Measurements from ENCODE around the gene DNASE2B.

DNASE2B gene, protein sequence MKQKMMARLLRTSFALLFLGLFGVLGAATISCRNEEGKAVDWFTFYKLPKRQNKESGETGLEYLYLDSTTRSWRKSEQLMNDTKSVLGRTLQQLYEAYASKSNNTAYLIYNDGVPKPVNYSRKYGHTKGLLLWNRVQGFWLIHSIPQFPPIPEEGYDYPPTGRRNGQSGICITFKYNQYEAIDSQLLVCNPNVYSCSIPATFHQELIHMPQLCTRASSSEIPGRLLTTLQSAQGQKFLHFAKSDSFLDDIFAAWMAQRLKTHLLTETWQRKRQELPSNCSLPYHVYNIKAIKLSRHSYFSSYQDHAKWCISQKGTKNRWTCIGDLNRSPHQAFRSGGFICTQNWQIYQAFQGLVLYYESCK

DNA sequence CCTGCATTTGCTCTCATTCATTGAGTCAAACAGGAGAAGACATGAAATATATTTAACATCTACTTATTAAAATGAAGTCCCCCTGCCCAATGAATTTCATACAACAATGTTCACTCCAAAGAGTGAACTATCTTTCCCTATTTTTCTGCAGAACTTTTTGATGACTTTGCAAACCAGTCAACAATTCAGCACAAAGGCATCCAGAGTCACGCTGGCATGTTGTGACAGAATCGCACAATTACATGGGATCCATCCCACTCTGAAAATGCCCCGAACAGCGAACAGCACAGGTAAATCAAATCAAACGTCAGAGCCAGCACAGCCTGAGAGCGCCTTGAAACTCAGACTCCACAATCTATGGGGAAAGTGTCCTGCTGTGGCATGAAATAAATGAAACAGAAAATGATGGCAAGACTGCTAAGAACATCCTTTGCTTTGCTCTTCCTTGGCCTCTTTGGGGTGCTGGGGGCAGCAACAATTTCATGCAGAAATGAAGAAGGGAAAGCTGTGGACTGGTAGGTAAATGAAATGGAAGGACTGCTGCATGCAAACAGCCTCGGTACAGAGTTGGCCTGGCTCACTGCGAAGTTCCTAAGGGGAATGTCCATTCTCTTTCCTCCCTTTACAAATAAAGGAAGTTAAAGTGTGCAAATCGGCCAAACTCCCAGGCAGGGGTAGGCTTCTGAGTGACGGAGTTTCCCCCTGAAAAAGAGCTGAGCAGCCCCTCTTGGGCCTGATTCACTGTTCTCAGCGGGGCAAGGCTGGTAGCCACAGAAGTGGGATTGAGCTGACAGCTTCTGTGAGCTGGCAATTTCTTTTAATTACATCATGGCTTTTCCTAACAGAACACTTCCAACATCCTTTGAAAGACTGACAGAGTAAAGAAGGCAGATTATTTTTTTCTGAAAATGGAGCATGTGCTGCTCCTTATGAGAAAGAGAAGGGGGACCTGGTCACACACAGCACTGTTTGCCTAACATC, at the start of gene DNASE2B:
TSS of gene DNASE2B (plus strand) at position 310 of the 981 bp plus-strand sequence. CDS start at position 391, 81 bp downstream.
- H3K9me3 Mint-ChIP-seq = no peaks in the 10 kb centered on the region
- H3K36me3 Mint-ChIP-seq (ENCODE audit: low read depth) = no peaks in the 10 kb centered on the region
- no peak within 1 kb of the TSS for H3K27ac Mint-ChIP-seq

DNA sequence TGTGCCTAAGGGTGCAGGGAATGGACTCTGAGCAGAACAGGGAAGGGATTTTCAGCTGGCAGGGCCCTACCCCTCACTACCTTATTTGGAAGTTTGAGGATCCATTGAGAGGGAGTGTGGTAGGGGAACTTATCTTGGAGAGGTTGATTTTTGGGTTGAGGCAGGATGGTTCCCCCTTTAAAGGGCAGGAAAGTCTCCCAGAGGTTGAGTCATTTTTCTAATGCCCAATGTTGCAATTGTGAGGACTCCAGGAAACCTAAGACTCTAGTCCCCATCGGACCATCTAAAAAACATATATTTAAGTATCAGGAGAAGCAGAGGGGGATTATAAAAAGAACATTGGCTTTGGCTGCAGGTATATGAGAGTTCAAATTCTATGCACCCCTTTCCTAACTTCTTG, 49.5 kb upstream of the DNASE2B start:
- Mint-ChIP-seq H3K27me3 (peaks cover 3% of the 10 kb centered on the region), H3K36me3 (ENCODE audit: low read depth) (no peaks in the 10 kb centered on the region), H3K4me1 (ENCODE audit: low read depth) (peaks cover 1% of the 10 kb centered on the region), H3K4me3 (no peak overlapping the region), H3K27ac (no peak overlapping the region), H3K9me3 (no peaks in the 10 kb centered on the region)
- DNase-seq = no peak

More for the DNA sequence above, at the start of gene DNASE2B:
- Mint-ChIP-seq H3K27me3 (no peaks in the 10 kb centered on the region), H3K4me3 (no peak within 1 kb of the TSS), H3K4me1 (ENCODE audit: low read depth) (no peaks in the 10 kb centered on the region)
- DNase-seq = no peak

DNA sequence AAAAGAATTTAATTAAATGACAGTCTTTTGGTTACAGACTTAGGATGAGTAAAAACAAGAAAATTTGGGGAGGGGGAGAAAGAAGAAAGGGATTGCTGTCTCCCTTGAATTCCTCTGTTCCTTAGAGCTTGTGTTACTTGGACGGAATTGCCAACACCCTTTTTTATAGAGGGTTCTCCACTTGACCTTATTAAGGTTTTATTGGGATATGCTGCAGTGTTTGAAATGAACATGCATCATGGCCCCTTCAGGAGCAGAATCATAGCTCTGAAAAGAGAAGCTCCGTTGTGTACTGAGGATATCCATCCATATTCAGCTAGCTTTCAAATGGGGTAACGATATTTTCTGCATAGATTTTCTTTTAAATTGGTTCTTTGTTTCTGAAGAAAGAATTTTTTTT, 48.2 kb upstream of the DNASE2B start:
- H3K4me3 Mint-ChIP-seq = no peak overlapping the region
- H3K9me3 Mint-ChIP-seq = no peaks in the 10 kb centered on the region
- H3K27ac Mint-ChIP-seq = no peak overlapping the region
- H3K4me1 Mint-ChIP-seq (ENCODE audit: low read depth) = peaks cover 1% of the 10 kb centered on the region
- no peaks in the 10 kb centered on the region for H3K36me3 Mint-ChIP-seq (ENCODE audit: low read depth)
- no peak for DNase-seq
- H3K27me3 Mint-ChIP-seq = peaks cover 3% of the 10 kb centered on the region

DNA sequence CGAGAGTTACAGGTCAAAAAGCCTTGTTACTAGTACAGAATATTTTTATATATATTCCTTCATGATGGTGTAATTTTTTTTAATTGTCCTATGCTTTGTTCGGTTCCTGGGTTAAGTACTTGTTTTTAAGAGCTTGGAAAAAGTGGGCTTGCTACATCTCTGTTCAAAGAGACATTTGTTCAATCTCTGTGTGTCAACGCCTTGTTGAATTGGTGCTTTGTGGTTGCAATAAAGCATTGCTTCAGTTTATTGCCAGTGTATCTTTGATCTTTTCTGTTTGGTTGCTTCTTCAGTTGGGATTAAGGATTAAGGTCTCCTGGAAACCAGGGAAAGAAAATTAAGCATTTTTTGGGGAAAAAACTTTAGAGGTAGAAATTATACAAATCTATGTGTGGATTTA, 47.7 kb upstream of the DNASE2B start:
- no peaks in the 10 kb centered on the region for H3K36me3 Mint-ChIP-seq (ENCODE audit: low read depth)
- DNase-seq = no peak
- no peaks in the 10 kb centered on the region for H3K9me3 Mint-ChIP-seq
- H3K4me3 Mint-ChIP-seq = no peak overlapping the region
- H3K27ac Mint-ChIP-seq = no peak overlapping the region
- peaks cover 3% of the 10 kb centered on the region for H3K27me3 Mint-ChIP-seq
- peaks cover 1% of the 10 kb centered on the region for H3K4me1 Mint-ChIP-seq (ENCODE audit: low read depth)

DNA sequence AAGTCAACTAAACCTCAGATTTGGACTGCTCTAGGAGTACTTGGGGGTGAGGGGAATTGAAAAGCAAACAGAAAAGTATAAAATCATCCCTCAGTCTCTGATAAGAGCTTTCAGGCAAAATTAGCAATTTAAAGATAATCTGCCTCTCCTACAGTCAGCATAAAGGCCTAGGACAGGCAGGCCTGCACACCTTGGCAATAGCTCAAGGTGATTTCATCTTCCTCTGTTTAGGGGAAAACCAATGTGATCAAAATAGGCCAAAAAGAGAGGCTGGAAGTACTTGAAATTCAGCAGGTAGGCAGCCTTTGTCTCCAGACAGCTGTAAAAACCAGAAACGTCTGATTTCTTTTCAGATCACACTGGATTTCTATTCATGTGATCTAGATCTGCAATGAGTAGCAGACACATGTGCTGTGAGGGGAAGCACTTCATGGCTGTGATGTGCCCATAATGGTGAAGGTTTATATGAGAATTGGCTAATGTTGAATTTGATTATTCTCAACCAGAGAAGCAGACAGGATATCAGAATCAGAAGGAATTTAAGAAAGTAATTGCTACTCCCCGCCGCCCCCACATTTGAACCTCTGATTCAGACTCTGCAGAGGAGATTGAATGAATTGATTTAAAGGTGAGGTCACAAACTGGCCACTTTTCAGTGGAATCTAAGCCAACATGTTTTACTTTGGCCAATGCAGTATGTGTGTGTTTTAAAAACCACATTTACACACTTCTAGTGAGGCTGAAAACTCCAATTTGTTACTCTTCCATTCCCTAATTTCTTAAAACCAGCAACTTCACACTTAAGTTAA, 45.8 kb upstream of the DNASE2B start:
- Mint-ChIP-seq H3K27ac (no peak overlapping the region), H3K36me3 (ENCODE audit: low read depth) (no peaks in the 10 kb centered on the region), H3K4me3 (no peak overlapping the region), H3K9me3 (peaks cover 7% of the 10 kb centered on the region), H3K27me3 (peaks cover 3% of the 10 kb centered on the region), H3K4me1 (ENCODE audit: low read depth) (peaks cover 1% of the 10 kb centered on the region)
- no peak for DNase-seq

DNA sequence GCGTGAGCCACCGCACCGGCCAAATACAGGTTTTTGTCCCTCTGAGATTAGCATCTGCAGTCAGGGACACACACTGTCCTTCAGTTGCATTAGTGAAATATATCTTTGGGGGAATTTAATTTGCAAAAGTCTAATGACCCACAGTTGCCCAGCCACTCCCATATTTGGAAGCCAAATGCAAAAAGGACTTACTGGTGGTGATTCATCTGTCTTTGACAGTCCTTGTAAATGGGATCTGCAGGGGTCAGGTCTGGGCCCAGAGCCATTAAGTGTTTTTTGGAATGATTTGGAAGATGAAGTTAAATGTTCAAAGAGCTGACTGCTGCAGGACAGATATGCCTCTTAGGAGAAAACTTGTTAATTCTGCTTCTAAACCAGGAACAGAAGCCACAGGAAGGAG, 44.6 kb upstream of the DNASE2B start:
- Mint-ChIP-seq H3K4me3 (no peak overlapping the region), H3K36me3 (ENCODE audit: low read depth) (no peaks in the 10 kb centered on the region), H3K4me1 (ENCODE audit: low read depth) (peaks cover 1% of the 10 kb centered on the region), H3K27ac (no peak overlapping the region), H3K9me3 (peaks cover 7% of the 10 kb centered on the region), H3K27me3 (peaks cover 3% of the 10 kb centered on the region)
- DNase-seq = no peak

DNA sequence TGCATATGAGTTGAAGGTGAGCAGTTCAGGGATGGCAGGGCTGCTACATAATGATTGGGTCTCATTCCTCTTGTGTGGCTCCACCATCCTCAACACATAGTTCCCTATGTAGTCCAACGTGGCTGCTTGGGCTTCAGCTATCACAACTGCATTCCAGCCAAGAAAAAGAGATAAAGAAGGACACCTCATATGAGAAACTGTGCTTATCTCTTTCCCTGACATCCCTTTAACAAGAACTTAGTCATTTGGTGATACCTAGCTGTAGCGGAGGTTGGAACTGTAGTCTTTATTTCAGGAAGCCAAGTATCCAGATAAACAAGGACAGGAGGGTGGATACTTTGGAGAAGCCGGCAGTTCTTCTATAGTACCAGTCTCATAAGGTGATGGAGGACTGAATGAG, 42.7 kb upstream of the DNASE2B start:
- no peaks in the 10 kb centered on the region for H3K36me3 Mint-ChIP-seq (ENCODE audit: low read depth)
- H3K27me3 Mint-ChIP-seq = peaks cover 3% of the 10 kb centered on the region
- DNase-seq = no peak
- H3K4me1 Mint-ChIP-seq (ENCODE audit: low read depth) = peaks cover 1% of the 10 kb centered on the region
- H3K27ac Mint-ChIP-seq = no peak overlapping the region
- H3K9me3 Mint-ChIP-seq = peaks cover 7% of the 10 kb centered on the region
- H3K4me3 Mint-ChIP-seq = no peak overlapping the region

DNA sequence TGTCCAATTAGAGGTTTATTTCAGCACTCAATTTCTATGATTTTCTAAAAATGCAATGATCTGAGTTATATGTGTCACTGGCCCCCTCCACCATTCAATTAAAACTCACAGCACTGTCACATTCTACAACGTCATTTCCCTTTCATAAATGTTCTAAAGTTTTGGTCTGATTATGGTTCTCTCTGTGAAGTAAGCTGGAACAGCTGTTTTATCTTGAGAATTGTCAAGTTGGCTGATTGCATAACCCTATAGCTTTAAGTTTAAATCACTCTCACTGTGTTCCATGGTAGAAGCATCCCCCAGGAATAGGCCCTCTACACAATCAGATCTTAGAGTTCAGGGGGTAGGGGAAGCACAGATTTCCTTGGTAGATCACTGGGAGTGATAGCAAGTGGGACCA, 41.4 kb upstream of the DNASE2B start:
- DNase-seq = no peak
- H3K27me3 Mint-ChIP-seq = peaks cover 3% of the 10 kb centered on the region
- peaks cover 7% of the 10 kb centered on the region for H3K9me3 Mint-ChIP-seq
- H3K36me3 Mint-ChIP-seq (ENCODE audit: low read depth) = no peaks in the 10 kb centered on the region
- H3K27ac Mint-ChIP-seq = no peak overlapping the region
- H3K4me1 Mint-ChIP-seq (ENCODE audit: low read depth) = no peaks in the 10 kb centered on the region
- H3K4me3 Mint-ChIP-seq = no peak overlapping the region

DNA sequence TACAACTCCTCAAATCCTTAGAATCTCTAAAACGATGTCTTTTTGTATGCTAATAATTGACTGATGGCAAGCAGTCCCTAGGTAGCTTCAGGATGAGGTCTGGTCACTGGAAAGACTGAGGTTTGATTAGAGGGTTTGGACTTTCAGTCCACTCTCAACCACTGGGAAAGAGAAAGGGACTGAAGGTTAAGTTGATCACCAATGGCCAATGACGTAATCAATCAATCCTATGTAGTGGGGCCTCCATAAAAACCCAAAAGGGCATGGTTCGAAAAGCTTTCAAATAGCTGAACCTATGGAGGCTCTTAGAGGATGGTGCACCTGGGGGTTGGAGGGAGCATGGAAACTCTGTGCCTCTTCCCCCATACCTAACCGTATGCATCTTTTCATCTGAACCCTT, 39.6 kb upstream of the DNASE2B start:
- Mint-ChIP-seq H3K9me3 (peaks cover 7% of the 10 kb centered on the region), H3K27ac (no peak overlapping the region), H3K27me3 (no peaks in the 10 kb centered on the region), H3K4me1 (ENCODE audit: low read depth) (peaks cover 3% of the 10 kb centered on the region), H3K4me3 (no peak overlapping the region), H3K36me3 (ENCODE audit: low read depth) (no peaks in the 10 kb centered on the region)
- no peak for DNase-seq

DNA sequence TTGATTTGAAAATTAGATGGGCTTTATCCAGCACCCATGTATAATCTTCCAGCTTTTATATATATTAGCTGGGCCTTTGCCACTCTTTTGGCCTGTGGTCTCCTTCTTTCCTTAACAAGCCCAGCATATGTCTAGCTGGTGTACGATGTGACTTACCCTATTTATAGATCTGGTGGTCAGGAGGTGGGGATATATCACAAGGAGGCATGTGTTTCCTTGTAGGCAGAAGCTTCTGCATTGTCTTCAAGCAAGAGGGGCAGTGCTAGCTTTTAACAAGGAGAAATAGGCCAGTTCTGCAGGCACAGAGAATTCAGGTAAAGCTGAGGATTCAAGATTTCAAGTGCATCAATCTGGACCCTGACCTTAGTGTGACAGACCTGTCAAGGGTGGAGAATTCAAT, 38.0 kb upstream of the DNASE2B start:
- Mint-ChIP-seq H3K27me3 (no peaks in the 10 kb centered on the region), H3K27ac (no peak overlapping the region), H3K4me1 (ENCODE audit: low read depth) (peaks cover 5% of the 10 kb centered on the region), H3K4me3 (no peak overlapping the region), H3K9me3 (peaks cover 7% of the 10 kb centered on the region), H3K36me3 (ENCODE audit: low read depth) (no peaks in the 10 kb centered on the region)
- no peak for DNase-seq

DNA sequence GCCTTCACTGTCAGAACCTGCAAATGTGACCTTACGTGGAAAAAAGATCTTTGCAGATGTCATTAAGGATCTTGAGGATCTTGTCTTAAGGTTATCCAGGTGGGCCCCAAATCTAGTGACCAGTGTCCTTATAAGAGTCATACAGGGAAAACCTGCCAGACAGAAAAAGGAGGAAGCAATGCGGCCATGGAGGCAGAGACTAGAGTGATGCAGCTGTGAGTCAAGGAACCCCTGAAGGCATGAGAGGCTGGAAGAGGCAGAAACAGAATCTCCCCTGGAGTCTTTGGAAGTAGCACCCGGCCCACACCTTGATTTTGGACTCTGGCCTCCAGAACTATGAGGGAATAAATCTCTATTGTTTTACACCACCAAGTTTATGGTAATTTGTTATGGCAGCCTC, 36.5 kb upstream of the DNASE2B start:
- Mint-ChIP-seq H3K27ac (no peak overlapping the region), H3K4me1 (ENCODE audit: low read depth) (peaks cover 12% of the 10 kb centered on the region), H3K4me3 (no peak overlapping the region), H3K9me3 (peaks cover 3% of the 10 kb centered on the region), H3K36me3 (ENCODE audit: low read depth) (no peaks in the 10 kb centered on the region), H3K27me3 (no peaks in the 10 kb centered on the region)
- no peak for DNase-seq

DNA sequence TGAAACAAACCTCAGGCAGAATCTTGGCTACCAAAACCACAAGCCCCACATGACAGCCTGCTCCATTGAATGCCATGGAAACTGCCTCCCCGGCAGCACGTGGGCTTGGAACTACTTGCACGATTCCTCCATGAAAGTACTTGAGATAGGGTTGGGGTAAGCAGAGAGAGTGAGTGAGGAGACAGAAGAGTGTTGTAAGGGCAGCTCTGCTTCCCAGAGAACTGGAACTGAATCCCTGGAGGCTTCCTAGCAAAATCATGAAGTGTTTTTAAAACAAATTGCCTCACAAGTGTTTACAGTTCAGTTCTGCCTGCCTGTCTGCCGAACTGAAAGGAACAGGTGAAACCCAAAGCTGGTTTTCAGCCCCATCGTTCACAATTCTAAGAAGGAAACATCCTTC, 35.3 kb upstream of the DNASE2B start:
- no peak overlapping the region for H3K4me3 Mint-ChIP-seq

DNA sequence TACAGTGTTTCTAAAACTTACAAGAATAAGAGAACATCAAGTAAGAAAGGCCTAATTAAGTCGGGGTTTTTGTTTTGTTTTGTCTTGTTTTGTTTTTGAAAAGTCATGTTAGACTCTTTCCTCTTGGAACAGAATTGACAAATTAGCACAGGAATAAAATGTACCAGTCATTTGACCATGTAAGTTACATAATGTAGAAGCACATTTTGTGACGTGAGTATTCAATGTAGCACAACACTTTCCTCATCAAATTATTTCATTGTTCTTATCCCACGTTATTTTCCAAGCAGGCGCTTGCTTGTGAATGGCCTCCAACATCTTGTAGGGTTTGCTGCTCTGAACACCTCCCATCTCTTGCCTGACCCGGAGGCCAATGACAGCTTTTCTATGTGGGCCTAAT, 34.7 kb upstream of the DNASE2B start:
- Mint-ChIP-seq H3K27ac (no peak overlapping the region), H3K4me3 (no peak overlapping the region), H3K4me1 (ENCODE audit: low read depth) (peaks cover 12% of the 10 kb centered on the region), H3K27me3 (no peaks in the 10 kb centered on the region), H3K9me3 (no peaks in the 10 kb centered on the region), H3K36me3 (ENCODE audit: low read depth) (no peaks in the 10 kb centered on the region)
- no peak for DNase-seq

More for the DNA sequence above, 35.3 kb upstream of the DNASE2B start:
- H3K27me3 Mint-ChIP-seq = no peaks in the 10 kb centered on the region
- no peak for DNase-seq
- H3K9me3 Mint-ChIP-seq = no peaks in the 10 kb centered on the region
- peaks cover 12% of the 10 kb centered on the region for H3K4me1 Mint-ChIP-seq (ENCODE audit: low read depth)
- H3K27ac Mint-ChIP-seq = no peak overlapping the region
- no peaks in the 10 kb centered on the region for H3K36me3 Mint-ChIP-seq (ENCODE audit: low read depth)

Data from activated T-cell treated with anti-CD3 and anti-CD28 coated beads, Interleukin-2, amount 50 U/mL, for 24 hours (primary cell).